GM12891 (cell line): ENCODE measurements around the gene FNTB.

Experiments used
- PAX5 ChIP-seq: IDR thresholded peaks from 2 replicates; pipeline ENCODE4 v1.6.1; 2011; ENCODE audit warnings: low read length, moderate library complexity, mild to moderate bottlenecking; ENCODE audit not compliant: insufficient read depth, severe bottlenecking
- POLR2A ChIP-seq: IDR thresholded peaks from 2 replicates; pipeline ENCODE4 v1.6.1; 2011; ENCODE audit warnings: low read depth, low read length, control low read depth
- POLR2AphosphoS5 ChIP-seq: IDR thresholded peaks from 2 replicates; pipeline ENCODE4 v1.6.1; 2011; ENCODE audit warnings: low read depth, low read length, control low read depth
- POU2F2 ChIP-seq: IDR thresholded peaks from 2 replicates; pipeline ENCODE4 v1.6.1; 2011; ENCODE audit warnings: low read depth, mild to moderate bottlenecking, control low read depth, low read length, moderate library complexity
- SPI1 ChIP-seq: IDR thresholded peaks from 2 replicates; pipeline ENCODE4 v1.6.1; 2011; ENCODE audit warnings: low read depth, low read length, control low read depth
- TAF1 ChIP-seq: IDR thresholded peaks from 2 replicates; pipeline ENCODE4 v1.6.1; 2011; ENCODE audit warnings: low read depth, low read length, control low read depth

GRCh38 chr14:65006261-65006721, 19.6 kb downstream of the FNTB start:
- no peak for TF ChIP-seq POLR2A
- TF ChIP-seq POLR2AphosphoS5 = no peak
- no peak for TF ChIP-seq TAF1
- no peak for TF ChIP-seq SPI1
- no peak for TF ChIP-seq PAX5
- TF ChIP-seq POU2F2 = no peak
